Tibial artery (tissue), 4 donors: ENCODE results near the gene FCRLB.
"Not testable (repeated sequence)": the region's sequence is repeated elsewhere in the genome, so short reads cannot be mapped to it uniquely, and the experiment has no call there.

ENCODE experiments used
- DNase-seq, 2 donors: peaks; one replicate each; pipeline ENCODE4 v3.0.0-alpha.2; 2019
- H3K27ac ChIP-seq, 2 donors: fragments of 200-600 bp; sonication (generic) in 1 of 2; 1 replicate in 1 of 2; 2 replicates in 1 of 2; pipeline ENCODE4 v1.5.1; 2018 to 2019; ENCODE audit warnings: mild to moderate bottlenecking in 1 of 2
- H3K27me3 ChIP-seq, 2 donors: fragments of 200-600 bp; sonication (generic) in 1 of 2; one replicate each; pipeline versions ENCODE4 v1.5.1 to v1.6.0; 2016 to 2019
- H3K36me3 ChIP-seq, 3 donors: fragments of 200-600 bp; sonication (generic) in 2 of 3; one replicate each; pipeline ENCODE4 v1.5.1; 2016 to 2019; ENCODE audit warnings: mild to moderate bottlenecking in 2 of 3
- H3K4me1 ChIP-seq, 4 donors: fragments of 200-600 bp; sonication (generic) in 2 of 4; 1 replicate in 3 of 4; 2 replicates in 1 of 4; pipeline ENCODE4 v1.5.1; 2016 to 2019
- H3K4me3 ChIP-seq, 2 donors: fragments of 200-600 bp; sonication (generic) in 1 of 2; 1 replicate in 1 of 2; 2 replicates in 1 of 2; pipeline ENCODE4 v1.5.1; 2018 to 2019; ENCODE audit warnings: mild to moderate bottlenecking in 2 of 2
- H3K9me3 ChIP-seq, 3 donors: fragments of 200-600 bp; sonication (generic) in 1 of 3; one replicate each; pipeline ENCODE4 v1.5.1; 2016 to 2019
- CTCF ChIP-seq, 2 experiments: fragments of 200-600 bp in 1 of 2; fragments of 450-650 bp in 1 of 2; IDR thresholded peaks; one replicate each; pipeline ENCODE4 v1.5.1; 2017 to 2019; ENCODE audit warnings: antibody characterized with exemption in 2 of 2, mild to moderate bottlenecking in 1 of 2, moderate library complexity in 1 of 2
- intact Hi-C: fragments of 100-400 bp; cut with DNase I; formaldehyde crosslinking; loops from one replicate; pipeline ENCODE4 v1.15.0; 2023; ENCODE audit warnings: low total_unique reads

Gene FCRLB

GRCh38 chr1:161720956-161721737 is at the start of gene FCRLB:
Gene FCRLB (plus strand): TSS chr1:161721544. CDS start chr1:161722673, 1,129 bp downstream.
- no peaks in the 10 kb centered on the region for H3K9me3 ChIP-seq
- intact Hi-C loops, result no loop called here
- TF ChIP-seq CTCF (IDR thresholded peaks at IDR 0.05), result no peak

GRCh38 chr1:161673437-161673836 is 47.9 kb upstream of the FCRLB start:
- DNase-seq, H3K4me3 ChIP-seq, intact Hi-C loops, H3K4me1 ChIP-seq, H3K27ac ChIP-seq, H3K36me3 ChIP-seq, H3K9me3 ChIP-seq, H3K27me3 ChIP-seq: not testable (repeated sequence)

More at GRCh38 chr1:161720956-161721737, at the start of gene FCRLB:
- H3K27me3 ChIP-seq, result peaks cover 0 to 15% of the 10 kb centered on the region in 2 donors
- H3K27ac ChIP-seq, result no peak within 1 kb of the TSS
- no peaks in the 10 kb centered on the region for H3K36me3 ChIP-seq
- no peak within 1 kb of the TSS for H3K4me3 ChIP-seq
- DNase-seq, result no peak
- peaks cover 0 to 9% (median 8%) of the 10 kb centered on the region in 4 donors for H3K4me1 ChIP-seq

- H3K27me3 ChIP-seq, H3K36me3 ChIP-seq, intact Hi-C loops, H3K4me1 ChIP-seq, H3K9me3 ChIP-seq, H3K4me3 ChIP-seq, DNase-seq, H3K27ac ChIP-seq: not testable (repeated sequence)
These were observed 46.9 kb upstream of the FCRLB start for GRCh38 chr1:161674447-161674846.

GRCh38 chr1:161674908-161675307 is 46.4 kb upstream of the FCRLB start:
- H3K4me1 ChIP-seq, DNase-seq, H3K9me3 ChIP-seq, intact Hi-C loops, H3K27me3 ChIP-seq, H3K4me3 ChIP-seq, H3K27ac ChIP-seq, H3K36me3 ChIP-seq: not testable (repeated sequence)

GRCh38 chr1:161676441-161676840 is 44.9 kb upstream of the FCRLB start:
- H3K4me1 ChIP-seq, result no peaks in the 10 kb centered on the region
- TF ChIP-seq CTCF (IDR thresholded peaks at IDR 0.05), result no peak
- H3K9me3 ChIP-seq, result no peaks in the 10 kb centered on the region
- no peak for DNase-seq
- intact Hi-C loops, result no loop called here
- H3K36me3 ChIP-seq, result no peaks in the 10 kb centered on the region
- no peak overlapping the region for H3K27ac ChIP-seq
- H3K27me3 ChIP-seq, result no peaks in the 10 kb centered on the region
- H3K4me3 ChIP-seq, result no peak overlapping the region

- Histone ChIP-seq H3K36me3 (no peaks in the 10 kb centered on the region), H3K27me3 (no peaks in the 10 kb centered on the region), H3K9me3 (no peaks in the 10 kb centered on the region), H3K4me3 (no peak overlapping the region), H3K4me1 (no peaks in the 10 kb centered on the region), H3K27ac (no peak overlapping the region)
- TF ChIP-seq CTCF (IDR thresholded peaks at IDR 0.05), result no peak
- no peak for DNase-seq
- intact Hi-C loops, result no loop called here
These were observed 44.2 kb upstream of the FCRLB start for GRCh38 chr1:161676958-161677689.

GRCh38 chr1:161678500-161678899 is 42.8 kb upstream of the FCRLB start:
- Histone ChIP-seq H3K27me3 (peaks cover 0 to 2% of the 10 kb centered on the region in 2 donors), H3K4me3 (no peak overlapping the region), H3K4me1 (no peaks in the 10 kb centered on the region), H3K9me3 (no peaks in the 10 kb centered on the region), H3K27ac (no peak overlapping the region), H3K36me3 (no peaks in the 10 kb centered on the region)
- intact Hi-C loops, result no loop called here
- no peak for DNase-seq
- TF ChIP-seq CTCF (IDR thresholded peaks at IDR 0.05), result no peak
